SK-N-SH treated with all-trans-retinoic acid at 6 μM for 48 hours (cell line): Measurements from ENCODE around the gene NSMF.

ENCODE experiments used
- ATAC-seq: fragments of 200-7000 bp; cut with Tn5 transposase; 3 replicates; pipeline ENCODE4 v1.9.1; 2020; ENCODE audit warnings: mild to moderate bottlenecking, moderate library complexity
- ARNTL ChIP-seq: fragments of 450-650 bp; formaldehyde crosslinking; IDR thresholded peaks from 2 replicates; pipeline ENCODE4 v1.5.0; 2020; ENCODE audit warnings: low read depth, mild to moderate bottlenecking, moderate library complexity, borderline replicate concordance
- BACH2 ChIP-seq: fragments of 250-450 bp; sonication (Bioruptor Pico); IDR thresholded peaks from 2 replicates; pipeline ENCODE4 v1.9.0; 2021; ENCODE audit warnings: mild to moderate bottlenecking, borderline replicate concordance
- CREB5 ChIP-seq: fragments of 250-450 bp; sonication (Bioruptor Pico); IDR thresholded peaks from 2 replicates; pipeline ENCODE4 v1.5.1; 2020; ENCODE audit warnings: low read depth, mild to moderate bottlenecking, moderate library complexity
- CSDC2 ChIP-seq: fragments of 250-450 bp; sonication (Bioruptor Pico); IDR thresholded peaks from 2 replicates; pipeline ENCODE4 v1.5.0; 2020; ENCODE audit warnings: mild to moderate bottlenecking, moderate library complexity
- CSRNP3 ChIP-seq: fragments of 250-450 bp; sonication (Bioruptor Pico); IDR thresholded peaks from 2 replicates; pipeline ENCODE4 v1.5.1; 2021; ENCODE audit warnings: mild to moderate bottlenecking, moderate library complexity
- GLIS3 ChIP-seq: fragments of 250-450 bp; sonication (Bioruptor Pico); IDR thresholded peaks from 2 replicates; pipeline ENCODE4 v1.5.0; 2020; ENCODE audit warnings: mild to moderate bottlenecking, moderate library complexity
- ISL1 ChIP-seq: fragments of 250-450 bp; sonication (Bioruptor Pico); IDR thresholded peaks from 2 replicates; pipeline ENCODE4 v2.1.2; 2022; ENCODE audit warnings: mild to moderate bottlenecking, moderate library complexity
- PATZ1 ChIP-seq: fragments of 250-450 bp; sonication (Bioruptor Pico); IDR thresholded peaks from 2 replicates; pipeline ENCODE4 v1.8.0; 2020; ENCODE audit warnings: mild to moderate bottlenecking, moderate library complexity, borderline replicate concordance
- POU6F1 ChIP-seq: fragments of 250-450 bp; sonication (Bioruptor Pico); IDR thresholded peaks from 2 replicates; pipeline ENCODE4 v1.8.0; 2021; ENCODE audit warnings: low read depth, mild to moderate bottlenecking, moderate library complexity, borderline replicate concordance
- PPARA ChIP-seq: fragments of 250-450 bp; sonication (Bioruptor Pico); IDR thresholded peaks from 2 replicates; pipeline ENCODE4 v1.5.0; 2020; ENCODE audit warnings: mild to moderate bottlenecking, borderline replicate concordance
- RARB ChIP-seq: fragments of 250-450 bp; sonication (Bioruptor Pico); IDR thresholded peaks from 2 replicates; pipeline ENCODE4 v1.8.0; 2021; ENCODE audit warnings: mild to moderate bottlenecking, moderate library complexity
- SNAI2 ChIP-seq: fragments of 250-450 bp; sonication (Bioruptor Pico); IDR thresholded peaks from 2 replicates; pipeline ENCODE4 v1.5.0; 2020; ENCODE audit warnings: mild to moderate bottlenecking, moderate library complexity
- TCF4 ChIP-seq: fragments of 250-450 bp; sonication (Bioruptor Pico); IDR thresholded peaks from 2 replicates; pipeline ENCODE4 v1.8.0; 2021; ENCODE audit warnings: mild to moderate bottlenecking, moderate library complexity, borderline replicate concordance
- TOX ChIP-seq: fragments of 250-450 bp; sonication (Bioruptor Pico); IDR thresholded peaks from 2 replicates; pipeline ENCODE4 v1.8.0; 2021; ENCODE audit warnings: mild to moderate bottlenecking, moderate library complexity, borderline replicate concordance
- TSHZ2 ChIP-seq: fragments of 250-450 bp; sonication (Bioruptor Pico); IDR thresholded peaks from 2 replicates; pipeline ENCODE4 v1.5.0; 2020; ENCODE audit warnings: mild to moderate bottlenecking, moderate library complexity
- ZC3H10 ChIP-seq: fragments of 250-450 bp; sonication (Bioruptor Pico); IDR thresholded peaks from 2 replicates; pipeline ENCODE4 v1.5.1; 2021; ENCODE audit warnings: mild to moderate bottlenecking, moderate library complexity
- ZFP30 ChIP-seq: fragments of 450-650 bp; formaldehyde crosslinking; IDR thresholded peaks from 2 replicates; pipeline ENCODE4 v1.5.0; 2022; ENCODE audit warnings: mild to moderate bottlenecking, moderate library complexity
- ZNF565 ChIP-seq: fragments of 450-650 bp; formaldehyde crosslinking; conservative IDR thresholded peaks from 2 replicates; pipeline ENCODE4 v1.5.0; 2020; ENCODE audit warnings: low read depth, mild to moderate bottlenecking, moderate library complexity
- ZNF70 ChIP-seq: fragments of 450-650 bp; formaldehyde crosslinking; IDR thresholded peaks from 2 replicates; pipeline ENCODE4 v1.5.0; 2020; ENCODE audit warnings: mild to moderate bottlenecking, moderate library complexity
- ZNF8 ChIP-seq: fragments of 450-650 bp; formaldehyde crosslinking; IDR thresholded peaks from 2 replicates; pipeline ENCODE4 v1.5.0; 2020; ENCODE audit warnings: mild to moderate bottlenecking, moderate library complexity

Gene NSMF

GRCh38 chr9:137464291-137464999 is 5.3 kb upstream of the NSMF start:
- TF ChIP-seq ZC3H10 (no peak), BACH2 (CRISPR knock-in tag) (no peak), RARB (CRISPR knock-in tag) (no peak), ZFP30 (CRISPR knock-in tag) (no peak), ZNF8 (CRISPR knock-in tag) (no peak), PATZ1 (CRISPR knock-in tag) (no peak), ISL1 (no peak), TOX (CRISPR knock-in tag) (no peak), TCF4 (no peak), PPARA (CRISPR knock-in tag) (no peak), POU6F1 (CRISPR knock-in tag) (no peak), GLIS3 (CRISPR knock-in tag) (no peak), ZNF565 (CRISPR knock-in tag) (no peak), CSDC2 (CRISPR knock-in tag) (no peak)
- ATAC-seq = no peak

- TF ChIP-seq RARB (CRISPR knock-in tag) (no peak), TCF4 (no peak), CREB5 (CRISPR knock-in tag) (no peak), ARNTL (no peak), CSRNP3 (CRISPR knock-in tag) (no peak), TOX (CRISPR knock-in tag) (no peak), PATZ1 (CRISPR knock-in tag) (no peak), GLIS3 (CRISPR knock-in tag) (no peak), TSHZ2 (CRISPR knock-in tag) (no peak), POU6F1 (CRISPR knock-in tag) (no peak), CSDC2 (CRISPR knock-in tag) (no peak), ZNF70 (CRISPR knock-in tag) (no peak), SNAI2 (CRISPR knock-in tag) (no peak)
- TF ChIP-seq, all 23 proteins: peak for 0
- ATAC-seq = no peak
Observed at GRCh38 chr9:137463931-137464290, 4.8 kb upstream of the NSMF start.
